Measurements from ENCODE around the gene RAD9A.

Gene RAD9A

GRCh38 chr11:67429038-67429668, 37.4 kb downstream of the RAD9A start:
- no peak for DNase-seq

DNA sequence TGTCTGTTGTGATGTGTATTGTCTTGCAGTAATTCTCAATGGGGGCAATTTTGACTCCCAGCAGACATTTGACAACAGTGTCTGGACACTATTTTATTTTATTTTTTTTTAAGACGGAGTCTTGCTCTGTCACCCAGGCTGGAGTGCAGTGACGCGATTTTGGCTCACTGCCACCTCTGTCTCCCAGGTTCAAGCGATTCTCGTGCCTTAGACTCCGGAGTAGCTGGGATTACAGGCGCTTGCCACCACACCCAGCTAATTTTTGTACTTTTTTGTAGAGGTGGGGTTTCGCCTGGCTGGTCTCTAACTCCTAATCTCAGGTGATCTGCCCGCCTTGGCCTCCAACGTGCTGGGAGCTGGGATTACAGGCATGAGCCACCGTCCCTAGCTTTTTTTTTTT, 37.9 kb downstream of the RAD9A start:
- DNase-seq = no peak

DNA sequence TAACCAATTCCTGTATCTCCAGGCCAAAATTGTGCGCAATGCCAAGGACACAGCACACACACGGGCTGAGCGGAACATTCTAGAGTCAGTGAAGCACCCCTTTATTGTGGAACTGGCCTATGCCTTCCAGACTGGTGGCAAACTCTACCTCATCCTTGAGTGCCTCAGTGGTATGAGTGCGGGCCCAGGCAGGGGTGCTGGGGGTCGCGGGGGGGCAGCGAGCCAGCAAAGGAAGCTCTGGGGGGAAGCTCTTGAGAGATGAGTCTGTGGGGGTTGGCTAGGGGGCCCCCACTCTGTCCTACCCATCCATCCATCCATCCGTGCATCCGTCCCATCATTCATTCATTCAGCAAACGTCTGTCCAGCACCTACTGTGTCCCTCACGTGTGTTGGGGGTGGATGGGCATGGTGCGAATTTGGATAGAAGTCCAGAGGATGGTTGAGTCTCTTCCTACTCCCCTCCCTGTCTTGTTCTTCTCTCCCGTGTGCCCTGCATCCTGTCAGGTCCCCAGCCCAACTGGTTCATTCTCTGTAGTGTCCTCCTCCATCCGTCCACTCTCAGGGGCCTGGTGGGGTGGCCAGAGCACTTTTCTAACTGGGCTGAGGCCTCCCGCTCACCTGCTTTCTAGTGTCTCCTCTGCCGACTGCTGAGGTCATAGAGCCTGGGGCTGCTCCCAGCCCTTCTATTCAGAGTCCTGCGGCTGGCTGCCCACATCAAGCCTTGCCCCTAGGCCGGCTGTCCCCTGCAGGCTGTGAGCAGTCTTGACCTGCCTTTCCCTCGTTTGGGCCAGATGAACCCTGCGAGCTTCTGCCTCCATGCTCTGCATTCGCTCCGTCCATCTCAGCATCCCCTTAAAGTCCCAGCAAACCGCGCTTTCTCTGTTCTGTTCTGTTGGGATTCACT, 39.8 kb downstream of the RAD9A start:
- no peak for DNase-seq

DNA sequence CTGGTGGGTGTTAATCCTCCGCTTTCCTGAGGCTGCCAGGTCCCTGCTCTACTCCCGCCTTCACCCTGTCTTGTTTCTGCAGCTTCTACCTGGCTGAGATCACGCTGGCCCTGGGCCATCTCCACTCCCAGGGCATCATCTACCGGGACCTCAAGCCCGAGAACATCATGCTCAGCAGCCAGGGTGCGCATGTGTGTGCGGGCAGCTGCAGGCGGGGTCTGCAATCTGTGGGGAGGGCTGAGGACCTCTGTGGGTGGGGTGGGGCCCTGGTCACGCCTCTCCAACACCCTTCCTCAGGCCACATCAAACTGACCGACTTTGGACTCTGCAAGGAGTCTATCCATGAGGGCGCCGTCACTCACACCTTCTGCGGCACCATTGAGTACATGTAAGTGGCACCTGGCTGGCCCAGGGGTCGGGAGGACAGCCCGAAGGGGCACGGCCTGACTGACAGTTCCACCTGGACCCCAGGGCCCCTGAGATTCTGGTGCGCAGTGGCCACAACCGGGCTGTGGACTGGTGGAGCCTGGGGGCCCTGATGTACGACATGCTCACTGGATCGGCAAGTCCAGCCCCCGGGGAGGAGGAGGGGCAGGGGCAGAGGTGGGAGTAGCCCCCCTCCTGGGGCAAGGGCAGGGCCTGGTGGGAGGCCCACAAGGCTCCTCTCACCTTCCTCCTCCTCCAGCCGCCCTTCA, 41.0 kb downstream of the RAD9A start:
- no peak for DNase-seq

DNA sequence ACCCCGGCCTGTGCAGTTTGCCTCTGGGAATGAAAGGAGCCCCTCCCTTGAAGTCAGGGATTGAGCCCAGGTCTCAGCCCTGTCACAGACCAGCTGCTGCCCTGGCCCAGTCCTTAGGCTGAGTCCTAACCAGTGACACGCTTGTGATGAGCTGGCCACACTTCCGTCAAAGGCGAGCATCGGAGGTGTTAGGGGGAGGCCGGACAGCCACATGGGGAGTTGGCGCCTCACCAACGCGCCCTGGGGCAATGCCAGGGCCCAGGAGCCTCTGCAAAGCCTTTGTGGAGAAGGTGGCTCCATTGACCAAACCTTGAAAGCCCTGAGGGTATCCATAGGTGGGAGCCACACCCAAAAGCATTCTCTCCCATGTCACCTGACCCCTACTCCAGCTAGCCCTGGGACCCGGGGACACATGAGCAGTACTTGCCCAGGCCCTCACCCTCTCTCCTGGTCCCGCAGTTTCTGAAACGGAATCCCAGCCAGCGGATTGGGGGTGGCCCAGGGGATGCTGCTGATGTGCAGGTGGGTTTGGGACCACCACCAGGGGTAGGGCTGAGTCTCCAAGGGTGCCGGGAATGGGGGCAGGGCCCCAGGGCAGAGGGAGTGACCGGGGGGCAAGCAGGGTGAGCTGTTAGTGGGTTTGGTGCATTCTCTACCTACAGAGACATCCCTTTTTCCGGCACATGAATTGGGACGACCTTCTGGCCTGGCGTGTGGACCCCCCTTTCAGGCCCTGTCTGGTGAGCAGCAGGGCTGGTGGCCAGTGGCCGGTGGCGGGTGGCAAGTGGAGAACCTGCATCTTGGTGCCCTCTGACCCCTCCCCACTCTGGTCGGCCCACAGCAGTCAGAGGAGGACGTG, 42.0 kb downstream of the RAD9A start:
- no peak for DNase-seq

GRCh38 chr11:67434395-67434881, 42.7 kb downstream of the RAD9A start:
- no peak for DNase-seq

GRCh38 chr11:67435031-67435726, 43.4 kb downstream of the RAD9A start:
- DNase-seq = no peak

- DNase-seq = no peak
These were observed 44.1 kb downstream of the RAD9A start for GRCh38 chr11:67435727-67436458.

GRCh38 chr11:67436459-67437081, 44.8 kb downstream of the RAD9A start:
- no peak for DNase-seq

- no peak for DNase-seq
These were observed 45.5 kb downstream of the RAD9A start, which contains the start of gene PTPRCAP for GRCh38 chr11:67437082-67437808. PTPRCAP (minus strand) TSS chr11:67437682; CDS start chr11:67437619, 63 bp downstream.

GRCh38 chr11:67437809-67438157, 46.0 kb downstream of the RAD9A start:
- no peak for DNase-seq

DNA sequence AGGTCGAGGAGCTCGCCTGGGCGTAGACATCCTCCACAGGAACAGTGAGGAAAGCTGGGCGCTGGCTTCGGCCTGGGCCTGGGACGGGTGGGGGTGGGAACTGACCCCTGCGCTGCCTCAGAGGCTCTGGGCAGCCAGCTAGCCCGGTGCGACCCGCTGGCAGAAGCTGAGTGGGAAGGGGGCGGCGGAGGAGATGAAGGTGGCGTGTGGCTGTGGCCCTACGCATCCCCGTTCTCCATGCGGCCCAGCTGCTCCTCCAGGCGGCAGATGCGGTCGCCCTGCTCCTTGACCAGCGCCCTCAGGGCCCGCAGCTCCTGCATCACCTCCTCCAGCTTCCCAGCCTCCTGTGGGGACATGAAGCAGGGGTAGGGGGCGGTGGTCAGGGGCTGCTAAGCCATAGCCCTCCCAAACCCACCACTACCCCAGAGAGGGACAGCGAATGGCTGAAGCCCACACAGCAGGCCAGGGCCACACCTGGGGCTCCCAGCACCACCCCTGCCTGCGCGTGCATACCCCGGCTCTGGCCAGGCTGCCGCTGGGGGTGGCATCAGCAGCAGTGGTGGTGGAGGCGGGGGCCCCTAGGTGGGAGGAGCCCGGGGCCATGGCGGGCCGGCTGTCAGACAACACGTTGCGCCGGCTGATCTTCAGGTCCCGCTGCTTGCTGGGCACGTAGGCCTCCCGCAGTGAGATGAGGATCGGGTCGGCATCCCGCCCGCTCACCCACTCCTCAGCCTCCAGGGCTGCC, 46.5 kb downstream of the RAD9A start:
- DNase-seq = no peak

GRCh38 chr11:67439321-67440228, 47.8 kb downstream of the RAD9A start:
- no peak for DNase-seq

DNA sequence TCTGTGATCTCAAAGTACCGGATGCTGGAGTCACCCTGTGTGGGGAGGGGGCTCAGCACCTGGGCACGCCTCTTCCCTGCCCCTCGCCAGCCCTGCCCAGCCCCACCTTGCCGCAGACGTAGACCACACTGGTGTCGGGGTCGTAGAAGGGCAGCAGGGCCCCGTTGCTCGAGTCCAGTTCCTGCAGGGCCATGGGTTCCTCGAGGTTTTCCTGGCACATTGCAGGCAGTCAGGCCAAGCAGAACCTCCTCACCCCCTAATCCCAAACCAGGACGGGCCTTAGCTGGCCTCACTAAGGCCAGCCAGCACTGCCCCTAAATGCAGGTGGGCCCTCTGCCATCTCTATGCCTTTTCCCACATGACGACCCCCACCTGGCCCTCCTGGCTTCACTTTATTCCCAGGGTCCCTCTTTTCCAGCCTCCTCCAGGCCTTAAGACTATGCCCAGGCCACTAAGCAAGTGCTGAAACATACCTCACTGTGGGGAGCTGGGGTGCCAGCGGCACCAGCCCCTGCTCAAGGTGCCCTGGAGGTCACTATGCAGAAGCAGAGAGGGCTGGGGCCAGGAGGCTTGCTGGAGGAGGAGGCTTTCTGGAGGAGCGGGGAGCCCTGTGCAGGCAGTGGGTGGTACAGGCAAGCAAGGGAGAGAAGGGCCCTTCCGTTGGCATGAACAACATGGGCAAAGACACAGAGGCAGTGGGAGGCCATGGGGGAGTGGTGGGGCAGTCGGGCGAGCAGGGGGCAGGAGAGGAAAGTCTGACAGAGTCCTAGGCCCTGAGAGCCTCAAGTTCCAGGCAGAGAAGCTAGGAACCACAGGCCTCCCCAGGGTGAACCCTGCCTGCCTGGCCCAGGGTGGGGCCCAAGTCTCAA, 48.7 kb downstream of the RAD9A start:
- no peak for DNase-seq

DNA sequence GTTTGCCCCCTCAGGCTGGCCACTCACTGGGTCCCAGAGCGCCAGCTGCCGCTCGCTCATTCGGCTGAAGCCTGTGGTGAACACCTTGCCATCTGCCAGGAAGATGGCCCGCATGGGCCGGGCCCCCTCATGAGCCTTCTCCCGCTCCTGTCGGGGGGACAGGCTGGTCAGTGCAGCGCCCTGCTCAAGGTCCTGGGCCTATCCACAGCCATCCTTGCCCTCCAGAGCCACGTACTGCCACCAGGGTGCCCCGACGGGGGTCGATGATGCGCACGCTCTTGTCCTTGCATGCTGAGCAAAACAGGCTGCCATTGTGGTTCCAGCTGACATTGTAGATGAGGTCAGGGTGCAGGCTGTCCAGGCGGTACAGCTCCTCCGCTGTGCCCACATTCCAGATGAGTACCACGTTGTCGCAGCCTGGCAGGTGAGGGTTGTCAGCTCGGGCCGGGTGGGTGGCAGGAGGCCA, 49.3 kb downstream of the RAD9A start:
- no peak for DNase-seq

DNA sequence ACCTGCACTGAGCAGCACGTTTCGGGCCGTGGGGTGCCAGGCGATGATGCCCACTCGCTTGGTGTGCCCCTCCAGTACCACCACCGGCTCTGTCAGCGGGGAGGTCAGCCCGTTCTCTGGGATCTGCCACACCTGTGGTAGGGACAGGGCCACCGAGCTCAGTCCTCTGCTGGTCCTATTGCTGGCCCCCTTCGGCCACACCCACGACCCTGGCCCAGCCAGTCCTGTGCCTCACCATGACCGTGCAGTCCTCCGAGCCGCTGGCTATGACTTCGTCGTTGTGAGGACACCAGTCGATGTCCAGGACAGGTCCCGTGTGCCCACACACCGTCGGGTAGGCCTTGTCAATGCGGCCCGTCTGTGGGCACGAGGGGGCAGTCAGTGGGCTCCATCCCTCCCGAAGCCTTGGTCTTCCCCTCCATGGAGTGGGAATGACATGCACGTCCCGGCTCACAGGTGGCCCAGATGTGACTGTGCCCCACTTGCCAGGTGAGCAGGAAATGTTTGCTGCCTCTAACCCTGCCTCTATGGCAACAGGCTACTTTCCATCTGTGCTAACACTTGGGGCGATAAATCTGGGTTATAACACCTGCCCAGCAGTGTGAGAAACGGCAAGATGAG, 50.1 kb downstream of the RAD9A start:
- DNase-seq = no peak
